HepG2 (cell line): ENCODE measurements around the gene RESP18. TPM values are rescaled to one million over a fixed set of nuclear protein-coding genes. Genes with fewer than 3 reads are reported as not detected.

Source experiments
- BRF2 ChIP-seq: sonication (generic); formaldehyde crosslinking; IDR thresholded peaks from 2 replicates; pipeline ENCODE4 v1.8.1; 2022; ENCODE audit warnings: mild to moderate bottlenecking, missing genetic modification reagents
- HDAC2 ChIP-seq: sonication (generic); formaldehyde crosslinking; IDR thresholded peaks from 2 replicates; pipeline ENCODE4 v1.4.0; 2020; ENCODE audit warnings: missing genetic modification reagents
- KMT2B ChIP-seq: IDR thresholded peaks from 2 replicates; pipeline ENCODE4 v1.6.1; 2016; ENCODE audit warnings: missing genetic modification reagents, missing compliant biosample characterization
- PLRG1 ChIP-seq: fragments of 450-650 bp; conservative IDR thresholded peaks from 2 replicates; pipeline ENCODE4 v1.6.1; 2016
- RFX1 ChIP-seq: fragments of 450-650 bp; IDR thresholded peaks from 2 replicates; pipeline ENCODE4 v1.6.1; 2017
- RXRB ChIP-seq: IDR thresholded peaks from 2 replicates; pipeline ENCODE4 v1.6.1; 2016; ENCODE audit warnings: borderline replicate concordance, missing genetic modification reagents, missing compliant biosample characterization
- TCF7L2 ChIP-seq: IDR thresholded peaks from 2 replicates; pipeline ENCODE4 v1.6.1; 2011; ENCODE audit warnings: mild to moderate bottlenecking, low read depth, low read length, moderate library complexity
- ZBTB21 ChIP-seq: sonication (generic); formaldehyde crosslinking; IDR thresholded peaks from 2 replicates; pipeline ENCODE4 v1.4.0; 2020; ENCODE audit warnings: missing genetic modification reagents
- ZFP41 ChIP-seq: sonication (generic); formaldehyde crosslinking; IDR thresholded peaks from 2 replicates; pipeline ENCODE4 v1.4.0; 2020; ENCODE audit warnings: mild to moderate bottlenecking, missing genetic modification reagents, borderline replicate concordance
- ZFP82 ChIP-seq: sonication (generic); formaldehyde crosslinking; IDR thresholded peaks from 2 replicates; pipeline ENCODE4 v1.5.1; 2020; ENCODE audit warnings: mild to moderate bottlenecking, missing genetic modification reagents, borderline replicate concordance
- ZNF263 ChIP-seq: sonication (generic); formaldehyde crosslinking; IDR thresholded peaks from 2 replicates; pipeline ENCODE4 v1.4.0; 2020; ENCODE audit warnings: missing genetic modification reagents
- ZNF512B ChIP-seq: sonication (generic); formaldehyde crosslinking; IDR thresholded peaks from 2 replicates; pipeline ENCODE4 v1.5.1; 2020; ENCODE audit warnings: missing genetic modification reagents, mild to moderate bottlenecking, borderline replicate concordance
- ZNF646 ChIP-seq: sonication (generic); formaldehyde crosslinking; IDR thresholded peaks from 2 replicates; pipeline ENCODE4 v1.9.0; 2021; ENCODE audit warnings: mild to moderate bottlenecking, missing genetic modification reagents
- ZNF709 ChIP-seq: sonication (generic); formaldehyde crosslinking; IDR thresholded peaks from 2 replicates; pipeline ENCODE4 v1.5.0; 2020; ENCODE audit warnings: mild to moderate bottlenecking, missing genetic modification reagents
- ZNF747 ChIP-seq: sonication (generic); formaldehyde crosslinking; IDR thresholded peaks from 2 replicates; pipeline ENCODE4 v1.8.1; 2023; ENCODE audit warnings: missing genetic modification reagents, mild to moderate bottlenecking, borderline replicate concordance
- ZNF782 ChIP-seq: sonication (generic); formaldehyde crosslinking; IDR thresholded peaks from 2 replicates; pipeline ENCODE4 v1.4.0; 2020; ENCODE audit warnings: missing genetic modification reagents, mild to moderate bottlenecking, borderline replicate concordance
- polyA plus RNA-seq, 8 experiments: library from polyadenylated mRNA; depleted of rRNA in 3 of 8; stranded (reverse) in 7 of 8; unstranded in 1 of 8; fragments of >200 nt; fragmentation: Illumina TruSeq in 4 of 8; extraction: Trizol in 4 of 8; gene quantifications; 2 replicates each; pipeline versions ENCODE4 v1.2.1 to v1.2.3, GENCODE V29; 2011 to 2016; ENCODE audit warnings: low read depth in 4 of 8, missing spikeins in 1 of 8, mixed read lengths in 1 of 8; ENCODE audit not compliant: insufficient read depth in 1 of 8
- total RNA-seq, 5 experiments: library from RNA; depleted of rRNA; stranded (reverse); fragments of >200 nt; fragmentation: Illumina TruSeq; extraction: Trizol; gene quantifications; 2 replicates each; pipeline ENCODE4 v1.2.3, GENCODE V29; 2016; ENCODE audit warnings: low read depth in 1 of 5
- TF ChIP-seq, protein P1 (sequence below): sonication (generic); formaldehyde crosslinking; IDR thresholded peaks from 2 replicates; pipeline ENCODE4 v1.5.1; 2020; ENCODE audit warnings: mild to moderate bottlenecking, missing genetic modification reagents, borderline replicate concordance

Gene RESP18
- total and polyA plus RNA-seq, 2 of the 13 experiments (the other 11 are each of a cell fraction or from before 2014, with no cell fraction given), result not detected

DNA sequence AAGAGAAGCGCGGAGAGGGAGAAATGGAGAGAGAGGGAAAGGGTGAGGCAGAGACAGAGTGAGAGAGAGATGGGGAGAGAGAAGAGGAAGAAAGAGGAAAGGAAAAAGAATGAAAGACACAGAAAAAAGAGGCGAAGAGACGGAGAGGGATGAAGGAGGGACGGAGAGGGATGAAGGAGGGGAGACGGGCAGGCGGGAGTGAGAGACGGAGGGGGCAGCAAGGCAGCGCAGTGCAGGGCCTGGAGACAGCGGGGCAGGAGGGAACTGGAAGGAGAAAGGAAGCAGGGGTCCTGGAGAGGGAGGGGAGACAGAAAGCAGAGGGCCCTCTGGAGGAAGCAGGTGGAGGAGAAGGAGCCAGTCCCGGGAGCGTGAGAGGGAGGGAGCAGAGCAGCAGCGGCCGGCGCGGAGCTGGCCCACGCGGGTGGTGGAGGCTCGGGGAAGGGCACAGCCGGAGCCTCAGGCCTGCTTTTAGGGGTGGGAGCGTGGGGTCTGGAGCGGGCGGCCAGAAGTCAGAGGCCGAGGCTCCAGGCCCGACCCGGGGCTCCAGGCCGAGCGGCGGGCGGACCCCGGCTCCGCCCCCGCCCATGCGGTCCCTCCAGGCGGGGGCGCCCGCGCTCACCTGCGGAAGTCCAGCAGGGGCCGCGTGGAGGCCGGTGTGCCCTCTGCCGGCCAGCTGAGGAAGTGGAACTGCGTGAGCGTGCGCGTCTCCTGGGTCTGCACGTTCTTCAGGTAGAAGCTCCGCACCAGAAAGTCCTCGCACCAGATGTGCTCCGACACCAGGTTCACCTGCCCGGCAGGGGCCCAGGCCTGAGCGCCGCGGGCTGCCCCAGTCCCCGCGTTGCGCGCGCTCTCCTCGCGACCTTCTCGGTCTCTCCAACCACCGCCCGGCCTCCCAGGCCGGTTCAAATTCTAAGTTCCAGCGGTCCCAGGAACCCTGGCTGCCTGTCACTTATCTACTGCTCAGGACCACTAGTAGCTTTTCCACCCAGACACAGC, 37.9 kb downstream of the RESP18 start (continued):
- TF ChIP-seq ZNF646 (CRISPR knock-in tag), result no peak
- no peak for TF ChIP-seq TCF7L2
- peak; percentile 80 for TF ChIP-seq ZNF709 (CRISPR knock-in tag)
- peak; percentile 77 for TF ChIP-seq ZNF263
- peak; percentile 80 for TF ChIP-seq HDAC2
- peak; percentile 73 for TF ChIP-seq RXRB (CRISPR knock-in tag)
- no peak for TF ChIP-seq RFX1
- TF ChIP-seq, protein P1, sequence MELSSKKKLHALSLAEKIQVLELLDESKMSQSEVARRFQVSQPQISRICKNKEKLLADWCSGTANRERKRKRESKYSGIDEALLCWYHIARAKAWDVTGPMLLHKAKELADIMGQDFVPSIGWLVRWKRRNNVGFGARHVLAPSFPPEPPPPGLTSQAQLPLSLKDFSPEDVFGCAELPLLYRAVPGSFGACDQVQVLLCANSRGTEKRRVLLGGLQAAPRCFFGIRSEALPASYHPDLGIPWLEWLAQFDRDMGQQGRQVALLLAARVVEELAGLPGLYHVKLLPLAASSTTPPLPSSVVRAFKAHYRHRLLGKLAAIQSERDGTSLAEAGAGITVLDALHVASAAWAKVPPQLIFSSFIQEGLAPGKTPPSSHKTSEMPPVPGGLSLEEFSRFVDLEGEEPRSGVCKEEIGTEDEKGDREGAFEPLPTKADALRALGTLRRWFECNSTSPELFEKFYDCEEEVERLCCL (CRISPR knock-in tag), result 0 out of 2 replicates have a peak, but pooled peaks have one; percentile 21
- TF ChIP-seq PLRG1, result no peak
- TF ChIP-seq ZNF512B (CRISPR knock-in tag), result 0 out of 2 replicates have a peak, but pooled peaks have one; percentile 50
- 0 out of 2 replicates have a peak, but pooled peaks have one; percentile 7 for TF ChIP-seq ZFP41 (CRISPR knock-in tag)
- TF ChIP-seq ZNF782, result peak; percentile 59; the same call in 1 of the 2 replicates
- TF ChIP-seq ZBTB21 (CRISPR knock-in tag), result no peak
- TF ChIP-seq ZFP82 (CRISPR knock-in tag), result no peak
- no peak for TF ChIP-seq BRF2 (CRISPR knock-in tag)
- TF ChIP-seq KMT2B (CRISPR knock-in tag), result peak; percentile 40; the same call in 1 of the 2 replicates
- peak; percentile 91 for TF ChIP-seq ZNF747 (CRISPR knock-in tag)
